GM21423 (cell line): ENCODE data around the gene UAP1.

Experiments used
- ATAC-seq: cut with Tn5 transposase; IDR thresholded peaks from one replicate; pipeline ENCODE4 v1.9.1; 2021; ENCODE audit warnings: mild to moderate bottlenecking, moderate library complexity; ENCODE audit not compliant: unreplicated experiment

The UAP1 gene

DNA sequence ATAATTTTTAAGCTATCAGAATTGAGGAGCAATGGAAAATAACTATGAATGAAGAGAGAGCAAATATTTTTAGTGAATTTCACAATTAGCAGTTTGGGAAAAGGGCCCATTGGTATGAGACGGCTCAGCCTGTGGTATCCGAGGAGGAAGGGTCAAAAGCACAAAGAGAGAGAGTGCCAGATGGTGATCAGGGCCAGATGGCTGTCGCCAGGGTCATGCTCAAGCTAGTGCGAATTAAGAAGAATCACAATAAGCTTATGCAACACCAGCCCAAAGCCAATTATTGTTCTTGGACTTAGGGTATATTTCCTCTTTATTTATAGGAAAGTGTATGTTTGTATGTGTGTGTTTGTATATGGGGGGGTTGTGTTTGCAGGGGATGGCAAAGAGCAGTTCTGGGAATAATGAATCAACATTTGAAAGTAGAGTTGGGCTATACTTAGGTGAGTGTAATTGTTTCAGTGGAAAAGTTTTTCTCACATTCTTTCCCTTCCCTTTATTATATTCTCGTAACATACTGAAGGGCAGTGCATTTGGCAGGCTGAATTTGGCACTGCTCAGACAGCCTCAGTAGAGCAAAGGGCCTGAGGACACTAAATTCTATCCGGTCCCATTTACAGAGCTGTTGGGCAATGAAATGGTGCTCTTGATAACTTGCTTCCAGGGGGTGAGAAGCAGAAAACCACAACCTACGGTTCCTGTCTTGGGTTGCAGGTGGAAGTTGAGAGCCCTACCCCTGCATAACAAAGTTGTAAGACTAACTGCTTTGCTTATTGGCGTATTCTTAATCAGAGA lies 51.3 kb downstream of the UAP1 start:
- ATAC-seq: no peak

DNA sequence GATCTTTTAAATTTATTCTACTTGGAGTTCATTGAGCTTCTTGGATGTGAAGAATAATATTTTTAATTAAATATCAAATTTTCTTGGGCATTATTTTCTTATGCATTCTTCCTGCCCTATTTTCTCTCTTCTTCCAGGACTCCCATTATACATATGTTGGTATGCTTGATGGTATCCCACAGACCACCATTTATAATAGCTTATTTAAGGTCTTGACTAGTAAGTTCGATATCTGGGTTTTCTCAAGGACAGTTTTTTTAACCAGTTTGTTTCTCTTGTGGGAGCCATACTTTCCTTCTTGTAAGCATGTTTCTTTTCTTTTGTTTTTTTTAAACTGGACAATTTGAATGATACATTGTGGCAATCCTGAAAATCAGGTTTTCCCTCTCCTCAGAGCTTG lies 55.3 kb downstream of the UAP1 start:
- ATAC-seq: no peak

DNA sequence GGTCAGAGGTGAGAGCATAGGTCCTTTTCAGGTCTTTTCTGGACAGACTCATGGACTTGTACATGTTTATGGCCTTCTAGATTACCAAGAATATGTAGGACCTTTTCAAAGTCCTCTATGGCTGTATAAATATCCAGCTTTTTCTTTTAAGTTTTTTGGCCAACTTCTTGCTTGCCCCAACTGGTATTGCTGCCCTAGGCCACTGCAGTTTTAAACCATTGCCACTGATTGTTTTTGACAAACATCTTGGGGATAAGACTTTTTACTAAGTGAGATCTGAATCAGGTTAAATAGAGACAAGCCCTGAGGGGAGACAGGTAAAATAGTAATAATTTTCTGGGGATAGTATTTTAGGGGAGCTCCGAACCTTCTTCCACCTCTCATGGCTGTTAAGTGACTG lies 56.0 kb downstream of the UAP1 start:
- no peak for ATAC-seq

GRCh38 chr1:162619076-162619475 lies 57.6 kb downstream of the UAP1 start:
- ATAC-seq: no peak

- ATAC-seq: no peak
Measured at GRCh38 chr1:162621256-162621655, 59.7 kb downstream of the UAP1 start.

DNA sequence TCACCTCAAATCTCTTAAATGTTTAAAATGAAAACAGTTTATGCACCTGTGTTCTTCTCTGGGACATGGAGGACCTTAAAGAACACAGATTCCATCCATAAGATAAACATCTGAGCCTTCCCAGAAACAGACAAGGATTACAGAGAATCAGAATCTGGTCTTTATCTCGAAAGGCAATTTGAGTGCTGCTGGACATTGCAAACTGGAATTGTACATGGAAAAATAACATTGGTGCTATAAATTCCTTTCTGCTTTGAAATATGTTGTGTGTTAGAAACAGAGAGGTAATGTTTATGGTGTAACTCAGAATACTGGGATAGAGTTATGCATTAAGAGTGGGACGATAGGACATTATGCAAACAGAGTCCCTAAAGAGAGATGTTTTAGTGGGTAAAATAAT lies 64.2 kb downstream of the UAP1 start:
- ATAC-seq: no peak

GRCh38 chr1:162626094-162626493 lies 64.6 kb downstream of the UAP1 start:
- ATAC-seq: no peak

DNA sequence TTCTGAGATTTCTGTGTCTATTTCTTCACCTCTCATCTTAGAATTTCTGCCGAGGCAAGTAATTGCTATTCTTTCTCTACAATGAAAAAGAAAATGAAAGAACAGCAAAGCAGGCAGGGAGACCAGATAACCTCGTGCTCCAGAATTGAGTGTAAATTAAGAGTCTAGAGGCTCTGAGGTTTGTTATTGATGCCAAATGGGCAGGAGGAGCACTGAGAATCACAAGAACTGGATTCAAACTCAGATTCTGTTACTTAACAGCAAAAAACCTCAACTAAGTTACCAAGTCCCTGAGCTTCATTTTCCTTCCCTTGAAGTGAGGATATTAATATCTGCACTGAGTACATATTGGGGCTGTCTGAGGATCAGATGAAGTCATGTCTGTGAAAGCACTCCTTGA lies 65.2 kb downstream of the UAP1 start:
- ATAC-seq: no peak

DNA sequence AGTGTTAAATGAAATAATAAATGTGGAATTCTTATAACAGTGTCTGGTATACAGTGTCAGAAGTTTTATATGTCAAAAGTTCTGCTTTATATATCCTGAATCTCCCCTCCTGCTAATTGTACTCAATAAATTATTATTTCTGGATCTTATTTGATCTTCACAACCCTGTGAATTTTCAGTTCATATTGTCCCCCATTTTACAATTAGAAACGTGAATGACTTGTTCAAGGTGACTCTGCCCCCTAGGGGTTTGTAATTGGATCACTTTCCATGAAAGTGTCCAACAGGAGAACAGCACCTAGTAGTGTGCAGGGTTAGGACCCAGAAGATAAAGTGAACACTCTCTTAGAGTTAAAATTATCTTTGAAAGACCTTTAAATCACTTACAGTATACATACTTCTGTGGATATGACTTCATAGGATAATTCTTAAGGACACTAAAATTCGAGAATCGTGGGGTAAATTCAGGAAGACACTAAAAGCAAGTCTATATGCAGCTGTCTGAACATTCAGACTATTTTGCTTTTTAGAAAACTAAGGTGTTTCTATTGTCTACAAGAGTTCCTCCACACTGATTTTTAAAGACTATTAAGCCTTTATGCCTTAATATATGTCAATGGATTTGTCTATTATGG lies 66.3 kb downstream of the UAP1 start:
- no peak for ATAC-seq

DNA sequence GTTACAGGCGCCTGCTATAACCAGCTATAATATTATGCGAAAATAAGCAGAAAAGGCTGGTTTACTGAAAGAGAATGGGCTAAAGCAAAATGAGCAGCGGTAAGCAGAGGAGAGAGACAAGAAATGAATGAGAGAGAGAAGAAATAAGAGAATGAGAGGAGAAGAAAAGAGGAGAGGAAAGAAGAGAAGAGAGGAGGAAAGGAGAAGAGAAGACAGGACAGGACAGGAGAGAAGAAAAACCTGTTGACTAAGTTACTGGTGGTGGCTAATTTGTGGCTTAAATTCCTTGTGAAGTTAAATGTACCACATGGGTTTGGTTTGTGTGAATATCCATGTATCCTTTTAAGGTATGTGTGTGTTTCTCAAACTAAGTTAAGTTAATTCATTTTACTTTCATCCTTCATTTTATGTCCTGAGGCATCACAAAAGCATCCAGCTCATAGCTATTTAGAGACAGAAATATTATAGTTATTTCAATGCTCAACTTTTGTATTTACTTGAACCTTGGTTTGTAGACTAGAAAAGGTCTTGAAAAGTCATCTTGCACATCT lies 67.6 kb downstream of the UAP1 start:
- ATAC-seq: no peak

DNA sequence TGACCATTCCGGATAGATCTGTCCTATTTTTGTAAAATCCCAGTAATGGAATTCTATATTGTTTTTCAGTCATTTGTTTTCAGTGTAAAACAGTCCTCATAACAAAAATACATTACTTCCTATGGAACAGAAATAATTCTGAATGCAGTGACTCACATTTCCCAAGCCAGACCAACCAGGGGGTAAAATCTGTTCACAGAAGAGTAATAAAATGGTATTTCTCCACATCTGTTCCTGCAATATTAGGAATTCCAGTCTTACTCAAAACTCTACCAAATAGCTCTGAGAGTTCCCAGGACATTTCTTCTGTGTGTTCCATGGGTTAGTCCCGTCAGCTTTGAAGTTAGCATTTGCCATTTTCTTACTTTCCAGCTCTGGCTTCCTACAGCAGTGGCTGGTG lies 68.1 kb downstream of the UAP1 start:
- ATAC-seq: no peak

GRCh38 chr1:162631546-162632191 lies 70.1 kb downstream of the UAP1 start:
- no peak for ATAC-seq

- no peak for ATAC-seq
Measured at GRCh38 chr1:162632217-162632666, 70.7 kb downstream of the UAP1 start, which contains the start of gene DDR2. TSS of gene DDR2 (plus strand) at chr1:162632464. CDS start at chr1:162719064, 86,600 bp downstream.

DNA sequence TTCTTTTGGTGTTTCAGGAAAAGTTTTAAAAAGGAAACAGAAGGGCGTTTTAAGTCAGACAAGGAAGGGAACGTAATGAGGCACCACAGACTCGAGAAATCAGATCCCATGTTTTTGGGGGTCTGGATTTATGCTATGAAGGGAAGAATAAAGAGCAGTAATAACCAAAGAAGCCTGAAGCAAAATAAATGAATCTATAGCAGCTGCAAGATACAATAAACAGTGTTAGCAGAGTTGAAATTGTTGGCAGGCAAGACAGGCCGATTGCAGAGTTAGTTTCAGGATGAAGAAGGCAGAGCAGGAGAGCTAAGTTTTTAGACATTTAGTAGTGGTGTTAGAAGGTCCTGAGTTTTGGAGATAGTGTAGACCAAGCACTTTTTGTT lies 71.2 kb downstream of the UAP1 start:
- no peak for ATAC-seq

DNA sequence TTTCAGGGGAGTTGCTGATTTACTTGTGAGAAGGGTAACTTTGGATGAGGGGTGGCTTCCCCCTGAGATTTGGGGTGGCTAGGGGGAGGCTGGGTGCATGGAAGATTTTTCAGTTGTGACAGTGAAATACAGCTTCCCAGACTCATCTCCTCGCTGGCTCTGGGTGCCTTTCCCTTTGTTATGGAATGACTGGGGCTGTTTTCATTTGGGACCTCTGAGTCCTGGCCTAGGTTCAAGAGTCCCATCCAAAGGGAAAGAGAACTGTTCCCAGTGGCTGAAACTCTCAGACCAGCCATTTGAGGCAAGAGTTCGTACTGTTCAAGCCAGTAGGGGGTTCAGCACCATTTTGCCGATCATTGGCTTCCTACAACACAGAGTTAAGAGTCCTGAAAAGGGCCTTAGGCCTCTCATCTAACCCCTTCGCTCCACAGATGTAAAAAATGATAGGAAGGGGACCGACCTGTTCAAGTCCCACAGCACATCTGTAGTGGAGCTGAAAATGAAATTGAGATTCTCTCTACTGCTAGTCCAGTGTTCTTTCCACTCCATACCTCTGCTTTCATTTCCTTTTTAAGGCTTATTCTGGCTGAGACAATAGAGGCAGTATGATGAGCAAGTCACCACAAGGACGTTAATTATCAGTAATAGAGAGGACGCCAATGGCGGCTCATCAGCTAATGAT lies 71.7 kb downstream of the UAP1 start:
- peak; percentile 66 for ATAC-seq

DNA sequence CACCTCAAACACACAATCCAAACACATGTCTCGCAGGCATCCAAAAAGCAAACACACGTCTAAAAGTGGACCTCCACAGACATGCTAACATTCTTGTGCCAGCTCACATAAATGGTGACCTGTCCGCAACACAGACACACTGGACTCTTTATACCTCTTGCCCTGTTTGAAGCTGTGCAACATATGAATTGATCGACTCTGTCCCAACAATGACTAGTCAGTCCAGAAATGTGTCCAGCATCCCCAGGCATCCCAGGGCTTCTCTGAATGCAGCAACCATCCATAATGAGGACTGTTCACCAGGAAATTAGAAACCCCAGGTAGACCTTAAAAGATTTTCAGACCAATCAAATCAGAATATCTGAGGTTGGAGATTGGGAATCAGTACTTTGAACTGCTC lies 73.9 kb downstream of the UAP1 start:
- ATAC-seq: no peak

GRCh38 chr1:162639718-162640117 lies 78.2 kb downstream of the UAP1 start:
- ATAC-seq: no peak

DNA sequence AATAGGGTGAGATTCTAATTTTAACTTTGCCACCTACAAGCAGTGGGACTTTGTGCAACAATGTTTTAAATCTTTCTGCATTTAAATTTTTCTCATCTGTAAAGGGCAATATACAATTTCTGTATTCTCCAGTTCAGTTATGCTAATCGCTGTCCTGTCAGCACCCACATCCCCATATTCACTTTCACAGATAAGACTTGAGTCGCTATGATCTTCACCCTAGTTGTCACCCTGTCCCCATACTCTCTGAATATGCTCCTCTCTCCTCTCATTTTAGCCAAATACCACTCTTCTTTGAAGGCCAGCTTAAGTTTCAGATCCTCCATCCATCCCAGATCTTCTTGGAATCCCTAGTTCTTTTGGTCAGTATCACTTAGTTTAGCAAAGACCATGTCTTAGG lies 79.6 kb downstream of the UAP1 start:
- no peak for ATAC-seq

DNA sequence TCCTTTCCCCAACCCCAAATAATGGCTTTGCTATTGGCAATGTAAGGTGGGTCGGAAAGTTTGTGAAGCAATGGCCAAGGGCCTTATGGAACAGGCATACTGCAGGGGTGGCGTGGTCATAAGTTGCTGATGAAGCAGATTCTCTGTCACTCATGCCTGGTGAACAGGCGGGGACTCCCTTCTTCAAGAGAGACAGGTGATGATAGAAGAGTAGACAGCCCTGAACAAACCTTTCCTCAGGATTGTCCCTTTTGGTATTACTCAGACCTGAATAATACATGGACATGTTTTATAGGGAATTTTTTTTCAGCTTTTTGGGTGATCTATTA lies 83.4 kb downstream of the UAP1 start:
- no peak for ATAC-seq

DNA sequence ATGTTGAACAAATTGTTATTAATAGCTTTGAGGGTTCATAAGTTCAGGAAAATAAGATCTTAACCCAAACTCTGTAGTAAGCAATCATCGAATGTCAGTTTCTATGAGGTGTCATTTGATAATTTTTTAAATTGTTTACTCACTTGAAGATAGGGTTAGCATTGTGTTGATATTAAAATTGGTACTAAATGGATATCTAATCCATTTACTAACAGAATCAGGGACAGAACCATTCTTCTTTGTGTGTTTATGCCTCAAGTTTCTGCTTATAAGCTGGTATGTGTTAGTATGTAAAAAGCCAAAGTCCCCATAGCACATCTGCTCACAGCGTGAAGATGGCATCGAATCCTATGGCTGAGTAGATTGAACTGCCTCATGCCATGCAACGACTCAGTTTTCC lies 84.1 kb downstream of the UAP1 start:
- no peak for ATAC-seq

GRCh38 chr1:162649583-162649982 lies 88.1 kb downstream of the UAP1 start:
- ATAC-seq: no peak
